ENCODE measurements around the gene COL27A1. TPM values are rescaled to one million over a fixed set of nuclear protein-coding genes. Genes with fewer than 3 reads are reported as not detected.

Gene COL27A1
- total RNA-seq, 2 experiments from 2014 or later, result 1.7 to 1.9 TPM

GRCh38 chr9:114130141-114130540 lies 25.2 kb upstream of the COL27A1 start:
- Mint-ChIP-seq H3K36me3 (no peaks in the 10 kb centered on the region), H3K27ac (no peak overlapping the region), H3K9me3 (no peaks in the 10 kb centered on the region), H3K4me3 (no peak overlapping the region), H3K4me1 (peaks cover 2% of the 10 kb centered on the region), H3K27me3 (peaks cover 34% of the 10 kb centered on the region)
- ATAC-seq (ENCODE audit: low read depth) (no peak), DNase-seq (no peak)
- POLR2A ChIA-PET, result no interaction called here

- Mint-ChIP-seq H3K27me3 (peaks cover 37% of the 10 kb centered on the region), H3K27ac (no peak overlapping the region), H3K36me3 (no peaks in the 10 kb centered on the region), H3K4me3 (no peak overlapping the region), H3K4me1 (peaks cover 2% of the 10 kb centered on the region), H3K9me3 (no peaks in the 10 kb centered on the region)
- ATAC-seq (ENCODE audit: low read depth) (no peak), DNase-seq (no peak)
- POLR2A ChIA-PET, result no interaction called here
These were observed 24.6 kb upstream of the COL27A1 start for GRCh38 chr9:114130624-114131277.

GRCh38 chr9:114131808-114132549 lies 23.4 kb upstream of the COL27A1 start:
- Mint-ChIP-seq H3K4me1 (no peaks in the 10 kb centered on the region), H3K4me3 (no peak overlapping the region), H3K9me3 (no peaks in the 10 kb centered on the region), H3K36me3 (no peaks in the 10 kb centered on the region), H3K27ac (no peak overlapping the region), H3K27me3 (peaks cover 34% of the 10 kb centered on the region)
- DNase-seq (no peak), ATAC-seq (ENCODE audit: low read depth) (no peak)
- POLR2A ChIA-PET, result no interaction called here

- H3K4me3 Mint-ChIP-seq, result no peak overlapping the region
- POLR2A ChIA-PET, result no interaction called here
- peaks cover 30% of the 10 kb centered on the region for H3K27me3 Mint-ChIP-seq
- DNase-seq, result no peak
- ATAC-seq (ENCODE audit: low read depth), result no peak
- H3K9me3 Mint-ChIP-seq, result no peaks in the 10 kb centered on the region
- no peaks in the 10 kb centered on the region for H3K4me1 Mint-ChIP-seq
- no peak overlapping the region for H3K27ac Mint-ChIP-seq
- no peaks in the 10 kb centered on the region for H3K36me3 Mint-ChIP-seq
These were observed 22.8 kb upstream of the COL27A1 start for GRCh38 chr9:114132550-114132918.

GRCh38 chr9:114134827-114135396 lies 20.4 kb upstream of the COL27A1 start:
- peaks cover 18% of the 10 kb centered on the region for H3K27me3 Mint-ChIP-seq
- H3K27ac Mint-ChIP-seq, result no peak overlapping the region
- H3K36me3 Mint-ChIP-seq, result no peaks in the 10 kb centered on the region
- no peak overlapping the region for H3K4me3 Mint-ChIP-seq
- POLR2A ChIA-PET, result no interaction called here
- no peaks in the 10 kb centered on the region for H3K4me1 Mint-ChIP-seq
- DNase-seq, result no peak
- no peak for ATAC-seq (ENCODE audit: low read depth)
- H3K9me3 Mint-ChIP-seq, result no peaks in the 10 kb centered on the region

- no peaks in the 10 kb centered on the region for H3K36me3 Mint-ChIP-seq
- no peaks in the 10 kb centered on the region for H3K4me1 Mint-ChIP-seq
- no peaks in the 10 kb centered on the region for H3K9me3 Mint-ChIP-seq
- POLR2A ChIA-PET, result no interaction called here
- no peak overlapping the region for H3K4me3 Mint-ChIP-seq
- no peak overlapping the region for H3K27ac Mint-ChIP-seq
- DNase-seq (no peak), ATAC-seq (ENCODE audit: low read depth) (no peak)
- H3K27me3 Mint-ChIP-seq, result peaks cover 23% of the 10 kb centered on the region
These were observed 17.5 kb upstream of the COL27A1 start for GRCh38 chr9:114137831-114138230.

- POLR2A ChIA-PET, result no interaction called here
These were observed 16.8 kb upstream of the COL27A1 start for GRCh38 chr9:114138552-114138971.

GRCh38 chr9:114139071-114139470 lies 16.3 kb upstream of the COL27A1 start:
- peaks cover 20% of the 10 kb centered on the region for H3K27me3 Mint-ChIP-seq

More at GRCh38 chr9:114138552-114138971, 16.8 kb upstream of the COL27A1 start:
- Mint-ChIP-seq H3K27me3 (peaks cover 20% of the 10 kb centered on the region), H3K9me3 (no peaks in the 10 kb centered on the region), H3K4me3 (no peak overlapping the region), H3K27ac (no peak overlapping the region), H3K4me1 (no peaks in the 10 kb centered on the region), H3K36me3 (no peaks in the 10 kb centered on the region)
- no peak for ATAC-seq (ENCODE audit: low read depth)
- DNase-seq, result no peak

GRCh38 chr9:114140401-114140800 lies 14.9 kb upstream of the COL27A1 start:
- Mint-ChIP-seq H3K4me1 (no peaks in the 10 kb centered on the region), H3K27me3 (peaks cover 19% of the 10 kb centered on the region), H3K4me3 (no peak overlapping the region), H3K36me3 (no peaks in the 10 kb centered on the region), H3K27ac (no peak overlapping the region), H3K9me3 (no peaks in the 10 kb centered on the region)
- POLR2A ChIA-PET, result no interaction called here
- DNase-seq, result no peak
- no peak for ATAC-seq (ENCODE audit: low read depth)

More at GRCh38 chr9:114139071-114139470, 16.3 kb upstream of the COL27A1 start:
- POLR2A ChIA-PET, result no interaction called here
- DNase-seq (no peak), ATAC-seq (ENCODE audit: low read depth) (no peak)
- no peaks in the 10 kb centered on the region for H3K4me1 Mint-ChIP-seq
- no peaks in the 10 kb centered on the region for H3K36me3 Mint-ChIP-seq
- H3K27ac Mint-ChIP-seq, result no peak overlapping the region
- H3K4me3 Mint-ChIP-seq, result no peak overlapping the region
- no peaks in the 10 kb centered on the region for H3K9me3 Mint-ChIP-seq

- DNase-seq, result no peak
- POLR2A ChIA-PET, result no interaction called here
- H3K9me3 Mint-ChIP-seq, result no peaks in the 10 kb centered on the region
- no peak overlapping the region for H3K27ac Mint-ChIP-seq
- no peak overlapping the region for H3K4me3 Mint-ChIP-seq
- peaks cover 17% of the 10 kb centered on the region for H3K27me3 Mint-ChIP-seq
- H3K4me1 Mint-ChIP-seq, result no peaks in the 10 kb centered on the region
- no peaks in the 10 kb centered on the region for H3K36me3 Mint-ChIP-seq
- no peak for ATAC-seq (ENCODE audit: low read depth)
These were observed 14.5 kb upstream of the COL27A1 start for GRCh38 chr9:114140850-114141249.

GRCh38 chr9:114141553-114142402 lies 13.6 kb upstream of the COL27A1 start:
- Mint-ChIP-seq H3K4me3 (no peak overlapping the region), H3K9me3 (no peaks in the 10 kb centered on the region), H3K27ac (no peak overlapping the region), H3K36me3 (no peaks in the 10 kb centered on the region), H3K27me3 (peaks cover 18% of the 10 kb centered on the region), H3K4me1 (no peaks in the 10 kb centered on the region)
- POLR2A ChIA-PET, result no interaction called here
- DNase-seq (no peak), ATAC-seq (ENCODE audit: low read depth) (no peak)

- no peak overlapping the region for H3K4me3 Mint-ChIP-seq
- POLR2A ChIA-PET, result no interaction called here
These were observed 12.1 kb upstream of the COL27A1 start for GRCh38 chr9:114143234-114143633.

GRCh38 chr9:114146735-114147134 lies 8.6 kb upstream of the COL27A1 start:
- ATAC-seq (ENCODE audit: low read depth), result no peak
- H3K27ac Mint-ChIP-seq, result no peak overlapping the region
- no peak for DNase-seq
- H3K4me1 Mint-ChIP-seq, result no peaks in the 10 kb centered on the region
- H3K36me3 Mint-ChIP-seq, result no peaks in the 10 kb centered on the region
- no peaks in the 10 kb centered on the region for H3K9me3 Mint-ChIP-seq
- POLR2A ChIA-PET, result no interaction called here
- H3K4me3 Mint-ChIP-seq, result no peak overlapping the region
- peaks cover 27% of the 10 kb centered on the region for H3K27me3 Mint-ChIP-seq

More at GRCh38 chr9:114143234-114143633, 12.1 kb upstream of the COL27A1 start:
- Mint-ChIP-seq H3K27ac (no peak overlapping the region), H3K4me1 (no peaks in the 10 kb centered on the region), H3K27me3 (peaks cover 24% of the 10 kb centered on the region), H3K9me3 (no peaks in the 10 kb centered on the region), H3K36me3 (no peaks in the 10 kb centered on the region)
- ATAC-seq (ENCODE audit: low read depth) (no peak), DNase-seq (no peak)
